GM20000 (cell line): Measurements from ENCODE around the gene PAFAH2.

Source experiments
- DNase-seq: peaks from one replicate; pipeline ENCODE4 v3.0.0; 2012; ENCODE audit warnings: low spot score
- TF ChIP-seq, protein P1 (sequence below): IDR thresholded peaks from 2 replicates; pipeline ENCODE4 v1.5.1; 2012; ENCODE audit warnings: mild to moderate bottlenecking, control low read depth; ENCODE audit errors: extremely low read depth, missing control alignments

PAFAH2 gene

DNA sequence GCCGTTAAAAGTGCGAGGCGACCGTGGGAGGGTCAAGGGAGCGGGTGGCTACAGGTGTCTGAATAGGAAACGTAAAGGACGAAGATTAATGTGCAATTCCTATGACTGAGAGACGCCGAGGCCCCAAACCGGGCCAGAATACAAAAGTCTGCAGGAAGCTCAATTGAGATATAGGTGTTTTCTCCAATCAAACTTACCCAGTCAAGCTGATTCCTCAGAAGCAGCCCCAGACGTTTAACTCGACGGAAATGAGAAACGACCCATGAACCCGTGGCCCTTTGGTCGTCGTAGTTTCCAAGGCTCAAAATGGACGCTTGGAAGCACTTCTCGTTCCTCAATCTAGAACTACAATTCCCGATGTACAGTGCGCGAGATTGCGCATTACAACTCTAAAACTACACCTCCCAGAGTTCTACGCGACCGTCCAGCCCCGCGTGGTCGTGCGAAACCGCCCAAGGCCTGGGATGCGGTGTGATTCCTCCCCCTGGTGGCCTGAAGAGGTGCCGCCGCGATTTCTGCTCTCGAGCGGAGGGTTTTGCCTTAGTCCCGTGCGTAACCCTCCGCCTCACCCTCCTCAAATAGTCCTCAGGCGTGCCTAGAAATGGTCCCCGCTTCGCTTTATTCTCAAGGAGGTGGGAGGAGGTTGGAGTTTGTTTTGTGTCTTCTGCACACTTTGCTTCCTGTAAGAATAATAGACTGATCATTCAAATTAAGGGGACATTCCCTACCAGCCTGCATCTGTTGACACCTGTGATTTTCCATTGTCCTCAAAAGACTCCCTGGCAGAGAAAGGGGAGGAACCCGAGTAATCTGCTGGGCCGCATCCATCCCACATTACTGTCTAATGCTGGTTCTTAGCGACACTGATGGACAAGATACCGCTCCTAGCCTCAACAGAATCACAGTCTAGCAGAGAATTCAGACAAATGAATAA lies at the start of gene PAFAH2:
Gene PAFAH2, minus strand, starts transcription at position 236 of the 934 bp plus-strand sequence. CDS start 7,247 bp downstream, outside the sequence.
- TF ChIP-seq, protein P1, sequence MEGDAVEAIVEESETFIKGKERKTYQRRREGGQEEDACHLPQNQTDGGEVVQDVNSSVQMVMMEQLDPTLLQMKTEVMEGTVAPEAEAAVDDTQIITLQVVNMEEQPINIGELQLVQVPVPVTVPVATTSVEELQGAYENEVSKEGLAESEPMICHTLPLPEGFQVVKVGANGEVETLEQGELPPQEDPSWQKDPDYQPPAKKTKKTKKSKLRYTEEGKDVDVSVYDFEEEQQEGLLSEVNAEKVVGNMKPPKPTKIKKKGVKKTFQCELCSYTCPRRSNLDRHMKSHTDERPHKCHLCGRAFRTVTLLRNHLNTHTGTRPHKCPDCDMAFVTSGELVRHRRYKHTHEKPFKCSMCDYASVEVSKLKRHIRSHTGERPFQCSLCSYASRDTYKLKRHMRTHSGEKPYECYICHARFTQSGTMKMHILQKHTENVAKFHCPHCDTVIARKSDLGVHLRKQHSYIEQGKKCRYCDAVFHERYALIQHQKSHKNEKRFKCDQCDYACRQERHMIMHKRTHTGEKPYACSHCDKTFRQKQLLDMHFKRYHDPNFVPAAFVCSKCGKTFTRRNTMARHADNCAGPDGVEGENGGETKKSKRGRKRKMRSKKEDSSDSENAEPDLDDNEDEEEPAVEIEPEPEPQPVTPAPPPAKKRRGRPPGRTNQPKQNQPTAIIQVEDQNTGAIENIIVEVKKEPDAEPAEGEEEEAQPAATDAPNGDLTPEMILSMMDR = peak; percentile 90
- peak; percentile 89 for DNase-seq

DNA sequence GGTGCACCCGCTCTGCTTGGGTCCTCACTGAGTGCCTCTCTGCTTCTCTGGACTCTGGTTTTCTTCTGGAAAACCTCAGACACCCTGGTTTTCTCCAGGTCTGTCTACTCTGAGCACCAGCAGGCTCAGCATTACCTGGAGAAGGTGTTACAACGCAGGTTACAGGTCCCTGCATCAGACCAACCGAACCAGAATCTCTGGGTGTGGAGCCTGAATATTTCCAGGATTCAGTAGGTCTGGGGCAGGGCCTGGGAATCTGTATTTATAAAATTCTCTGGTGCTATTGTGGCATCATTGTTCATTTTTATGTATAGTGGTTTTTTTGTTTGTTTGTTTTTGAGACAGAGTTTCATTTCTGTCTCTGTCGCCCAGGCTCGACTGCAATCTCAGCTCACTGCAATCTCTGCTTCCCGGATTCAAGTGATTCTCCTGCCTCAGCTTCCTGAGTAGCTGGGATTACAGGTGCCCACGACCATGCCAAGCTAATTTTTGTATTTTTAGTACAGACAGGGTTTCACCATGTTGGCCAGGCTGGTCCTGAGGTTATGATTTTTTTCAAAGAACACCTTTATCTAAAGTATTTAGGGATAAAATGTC lies 49.5 kb upstream of the PAFAH2 start:
- no peak for DNase-seq
- TF ChIP-seq, protein P1 = no peak

DNA sequence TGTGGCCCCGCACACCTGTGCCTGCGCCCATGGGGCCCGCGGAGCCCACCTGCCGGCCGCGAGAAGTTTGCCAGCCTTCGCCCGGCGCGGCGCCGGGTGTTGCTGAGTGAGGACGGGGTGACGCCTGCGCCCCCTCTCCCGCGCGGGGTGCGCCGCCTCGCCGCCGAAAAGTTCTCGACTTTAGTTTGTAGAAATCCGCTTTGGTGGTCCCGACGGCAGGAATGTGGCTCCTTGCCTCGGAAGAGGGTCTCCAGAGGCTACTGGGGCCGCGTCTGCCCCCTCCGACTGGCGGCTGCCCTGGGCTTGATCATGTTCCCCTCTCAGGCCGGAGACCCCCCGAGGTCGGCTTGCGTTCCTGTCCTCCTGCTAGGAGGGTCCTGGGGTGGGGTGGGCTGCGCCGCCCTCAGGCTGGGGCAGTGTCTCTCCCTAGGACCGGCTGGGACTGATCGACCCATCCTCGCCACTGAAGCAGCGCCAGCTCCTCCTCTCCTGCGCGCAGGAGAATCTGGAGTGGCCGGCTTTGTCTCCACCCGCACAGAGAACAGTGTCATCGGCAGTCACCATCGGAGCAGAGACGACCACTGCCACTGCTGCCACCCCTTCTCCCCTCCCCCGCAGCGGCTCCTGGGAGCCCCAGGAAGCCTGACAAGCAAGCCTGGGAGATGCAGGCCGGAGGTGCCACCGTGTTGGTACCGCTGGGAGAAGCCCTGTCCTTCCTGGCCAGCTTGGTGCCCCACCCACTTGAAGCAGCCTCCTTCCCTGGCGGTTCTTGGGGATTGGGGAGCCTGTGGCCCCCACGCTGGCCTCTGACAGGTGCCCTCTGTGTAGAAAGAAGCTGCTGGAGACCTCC lies 48.6 kb upstream of the PAFAH2 start:
- TF ChIP-seq, protein P1 = no peak
- no peak for DNase-seq

DNA sequence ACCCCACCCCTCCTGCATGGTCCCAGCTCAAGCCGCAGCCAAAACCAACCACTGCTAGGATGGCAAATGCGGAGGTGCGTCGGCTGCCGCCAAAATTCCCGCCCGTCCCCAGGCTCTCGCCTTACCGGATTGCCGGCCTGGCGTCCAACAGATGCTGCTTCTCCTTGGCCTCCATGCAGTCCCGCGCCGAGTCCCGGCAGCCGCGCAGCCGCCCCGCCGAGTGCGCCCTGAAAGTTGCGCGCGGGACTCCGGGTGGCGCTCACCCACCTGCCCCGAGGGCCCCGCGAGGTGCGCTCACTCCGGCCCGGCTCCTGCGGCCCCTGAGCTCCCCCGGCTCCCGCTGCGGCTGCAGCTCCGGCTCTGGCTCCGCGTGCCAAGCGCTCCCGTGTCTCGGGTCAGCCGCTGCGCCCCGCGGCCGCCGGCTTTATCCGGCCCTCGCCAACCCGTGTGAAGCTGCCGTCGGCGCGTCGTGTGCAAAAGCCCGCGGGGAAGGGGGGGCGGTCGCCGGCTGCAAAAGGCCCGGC lies 47.9 kb upstream of the PAFAH2 start, which contains the start of gene SLC30A2:
Gene SLC30A2, minus strand, starts transcription at position 397 of the 524 bp plus-strand sequence. Its CDS starts 222 bp downstream, at position 175.
- TF ChIP-seq, protein P1 = no peak
- DNase-seq = no peak

DNA sequence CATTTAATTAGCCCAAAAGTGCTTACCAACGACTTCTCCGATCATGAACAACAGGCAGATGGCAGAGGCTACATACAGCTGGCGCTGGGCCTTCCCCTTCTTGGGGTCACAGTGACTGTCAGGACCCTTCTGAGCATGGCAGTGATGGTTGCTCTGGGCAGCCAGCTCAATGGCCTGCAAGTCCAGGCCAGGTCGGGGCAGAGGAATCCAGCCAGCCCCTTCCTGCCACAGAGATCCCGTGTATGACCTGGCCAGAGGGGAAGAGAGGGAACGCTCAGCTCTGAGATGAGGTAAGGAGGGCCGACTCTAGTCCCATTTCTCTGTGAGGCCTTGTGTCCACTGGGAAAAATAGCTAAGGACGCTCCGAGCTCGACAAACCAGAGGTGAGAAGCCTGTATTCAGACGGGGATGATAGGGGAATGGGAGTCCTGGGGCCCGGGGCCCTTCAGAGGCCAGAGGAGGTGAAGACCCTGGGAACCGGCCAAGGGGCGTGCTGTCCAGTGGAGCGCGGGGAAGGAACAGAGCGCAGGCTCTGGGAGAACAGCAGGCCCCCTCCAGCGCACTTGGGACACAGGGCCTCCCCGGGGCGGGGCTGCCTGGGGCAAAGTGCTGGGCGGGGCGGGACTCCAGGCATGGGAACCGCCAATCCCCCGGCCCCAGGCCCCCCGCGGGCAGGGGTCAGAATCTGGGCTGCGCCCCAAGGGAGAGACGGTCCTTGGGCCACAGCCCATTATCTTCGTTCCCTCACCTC lies 47.3 kb upstream of the PAFAH2 start:
- no peak for DNase-seq

DNA sequence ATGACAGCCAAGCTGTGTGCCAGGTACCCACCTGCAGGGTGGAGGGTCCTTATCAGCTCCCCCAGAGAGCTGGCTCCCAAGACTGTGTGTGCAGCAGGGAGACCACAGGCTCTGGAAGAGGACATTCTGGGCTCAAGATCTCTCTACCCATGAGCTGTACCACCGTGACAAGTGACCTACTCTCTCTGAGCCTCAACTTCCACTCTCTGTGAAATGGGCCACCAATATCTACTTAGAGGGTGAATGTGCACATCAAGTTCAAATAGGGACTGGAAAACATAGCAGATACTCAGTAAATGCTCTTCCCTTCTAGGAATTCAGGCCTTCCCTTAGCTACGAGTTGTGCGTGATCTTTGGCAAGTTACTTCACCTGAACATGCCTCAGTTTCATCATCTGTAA lies 46.6 kb upstream of the PAFAH2 start:
- DNase-seq = no peak
- TF ChIP-seq, protein P1 = no peak

More for the DNA sequence above, 47.3 kb upstream of the PAFAH2 start:
- TF ChIP-seq, protein P1 = no peak
